GM10266 (cell line): ENCODE measurements around the gene CASR.

Experiments used
- DNase-seq: peaks from one replicate; pipeline ENCODE4 v3.0.0; 2012; ENCODE audit errors: extremely low spot score
- TF ChIP-seq, protein P1 (sequence below): IDR thresholded peaks from 2 replicates; pipeline ENCODE4 v1.5.1; 2012; ENCODE audit warnings: mild to moderate bottlenecking, low read depth; ENCODE audit not compliant: control insufficient read depth, insufficient read depth; ENCODE audit errors: missing control alignments

CASR gene

DNA sequence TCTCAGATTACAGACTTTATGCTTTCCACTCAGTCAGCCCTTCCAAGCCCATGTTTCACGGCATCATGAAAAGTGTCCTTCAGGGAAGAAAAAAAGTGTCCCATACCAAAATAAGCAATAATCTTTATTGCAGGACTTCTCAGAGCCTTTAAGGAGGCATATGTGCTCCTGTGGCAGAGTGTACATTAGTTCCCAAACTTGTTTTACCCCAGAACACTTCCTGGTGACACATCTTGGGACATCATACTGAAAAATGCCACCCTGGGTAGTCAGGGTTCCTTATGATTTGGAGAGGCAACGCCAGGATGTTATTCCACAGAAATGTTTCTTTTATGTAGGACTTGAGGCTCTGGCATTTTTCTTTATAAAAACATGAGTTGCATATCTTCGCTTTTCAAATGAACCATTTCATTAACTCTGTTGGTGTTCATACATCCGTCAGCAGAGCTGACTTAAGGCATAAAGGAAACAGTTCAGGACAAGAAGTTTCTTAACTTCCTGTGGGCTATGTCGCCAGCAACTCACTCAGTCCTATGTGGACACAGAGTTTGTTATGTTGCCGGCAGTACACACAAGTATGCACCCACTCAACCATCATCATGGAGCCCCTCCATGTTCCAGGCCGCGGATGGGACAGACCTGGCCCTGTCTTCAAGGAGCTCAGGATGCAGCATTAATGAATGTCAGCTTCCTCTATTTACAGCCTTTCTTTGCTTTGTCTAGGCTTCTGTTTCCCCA, 63.8 kb downstream of the CASR start:
- TF ChIP-seq, protein P1, sequence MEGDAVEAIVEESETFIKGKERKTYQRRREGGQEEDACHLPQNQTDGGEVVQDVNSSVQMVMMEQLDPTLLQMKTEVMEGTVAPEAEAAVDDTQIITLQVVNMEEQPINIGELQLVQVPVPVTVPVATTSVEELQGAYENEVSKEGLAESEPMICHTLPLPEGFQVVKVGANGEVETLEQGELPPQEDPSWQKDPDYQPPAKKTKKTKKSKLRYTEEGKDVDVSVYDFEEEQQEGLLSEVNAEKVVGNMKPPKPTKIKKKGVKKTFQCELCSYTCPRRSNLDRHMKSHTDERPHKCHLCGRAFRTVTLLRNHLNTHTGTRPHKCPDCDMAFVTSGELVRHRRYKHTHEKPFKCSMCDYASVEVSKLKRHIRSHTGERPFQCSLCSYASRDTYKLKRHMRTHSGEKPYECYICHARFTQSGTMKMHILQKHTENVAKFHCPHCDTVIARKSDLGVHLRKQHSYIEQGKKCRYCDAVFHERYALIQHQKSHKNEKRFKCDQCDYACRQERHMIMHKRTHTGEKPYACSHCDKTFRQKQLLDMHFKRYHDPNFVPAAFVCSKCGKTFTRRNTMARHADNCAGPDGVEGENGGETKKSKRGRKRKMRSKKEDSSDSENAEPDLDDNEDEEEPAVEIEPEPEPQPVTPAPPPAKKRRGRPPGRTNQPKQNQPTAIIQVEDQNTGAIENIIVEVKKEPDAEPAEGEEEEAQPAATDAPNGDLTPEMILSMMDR, result no peak
- no peak for DNase-seq

DNA sequence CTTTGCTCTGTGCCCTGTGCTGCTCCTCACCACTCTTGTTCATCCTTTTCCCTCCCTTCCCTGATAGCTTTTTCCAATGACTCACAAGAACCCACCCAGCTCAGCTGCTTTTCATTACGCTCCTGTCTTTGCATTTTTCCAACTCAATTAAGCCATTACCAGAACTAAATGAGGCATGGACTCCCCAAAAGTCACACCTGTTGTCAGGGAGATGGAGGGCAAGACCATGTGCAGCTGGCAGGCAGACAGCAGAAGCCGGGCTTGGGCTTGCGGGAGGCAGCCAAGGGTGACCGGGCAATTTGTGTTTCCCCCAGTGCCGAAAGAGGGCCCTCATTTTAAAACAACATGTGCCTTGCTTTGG, 64.3 kb downstream of the CASR start:
- no peak for DNase-seq
- TF ChIP-seq, protein P1, result no peak

DNA sequence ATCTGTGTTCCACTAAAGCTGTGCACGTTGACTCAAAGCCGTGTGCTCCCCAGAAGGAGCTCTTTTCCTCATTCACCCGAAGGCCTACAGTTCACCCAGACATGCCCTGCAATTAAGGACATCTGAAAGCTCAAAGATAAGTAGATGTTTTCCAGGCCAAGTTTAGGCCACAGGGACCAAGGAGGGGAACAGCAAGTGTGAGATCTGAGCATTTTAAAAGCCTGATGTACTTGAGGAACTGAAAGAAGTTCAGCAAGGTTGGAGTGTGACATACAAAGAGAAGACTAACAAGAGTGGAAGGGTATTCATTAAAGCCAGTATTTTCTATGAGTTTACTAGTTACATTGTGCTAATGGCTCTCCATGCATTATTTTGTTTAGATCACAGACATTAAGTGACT, 68.0 kb downstream of the CASR start:
- TF ChIP-seq, protein P1, result no peak
- no peak for DNase-seq

DNA sequence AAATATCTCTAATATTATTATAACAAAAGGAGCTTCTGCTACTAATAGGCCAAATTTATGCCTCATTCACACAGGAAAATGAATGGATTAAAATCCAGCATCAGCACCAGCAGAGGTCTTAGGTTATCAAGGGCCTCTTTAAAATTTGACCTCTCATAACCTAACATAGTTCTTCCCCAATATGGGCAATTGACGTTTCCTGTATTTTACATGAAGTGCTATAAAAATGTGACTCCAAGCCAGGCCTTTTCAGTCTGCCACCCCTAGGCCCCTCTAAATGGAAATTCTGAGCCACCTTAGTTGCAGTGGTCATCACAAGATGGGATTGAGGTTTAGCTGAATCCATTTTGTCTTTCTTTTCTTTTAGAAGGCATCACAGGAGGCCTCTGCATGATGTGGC, 70.1 kb downstream of the CASR start:
- TF ChIP-seq, protein P1, result no peak
- DNase-seq, result no peak

DNA sequence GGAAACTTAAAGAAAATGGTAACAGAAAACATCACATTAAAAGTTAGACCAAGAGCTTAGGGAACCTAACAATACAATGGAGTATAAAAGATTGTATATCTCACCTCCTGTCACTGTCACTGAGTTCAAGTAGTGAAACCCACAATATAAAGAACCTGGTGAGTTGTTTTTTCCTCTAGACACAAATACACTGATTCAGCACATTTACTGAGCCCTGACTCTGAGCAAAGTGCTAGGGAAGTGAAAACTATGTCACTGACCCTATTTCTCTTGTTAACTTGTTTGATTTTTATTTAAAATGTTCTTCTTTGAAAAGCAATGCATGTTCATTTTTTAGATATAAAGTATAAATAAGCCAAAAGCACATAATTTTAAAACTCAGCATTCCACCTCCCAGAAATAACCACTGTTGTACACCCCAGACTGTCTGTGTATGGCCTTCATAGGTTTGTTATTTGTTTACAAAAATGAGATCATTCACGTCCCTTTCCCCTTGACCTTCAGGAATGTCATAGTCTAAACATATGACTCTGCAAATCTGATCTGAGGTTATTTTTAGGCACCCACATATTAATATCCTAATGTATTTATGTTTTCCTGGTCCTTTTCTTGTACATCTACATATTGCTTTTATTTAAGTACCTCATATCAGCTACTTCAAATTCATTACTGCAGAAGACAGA, 72.4 kb downstream of the CASR start:
- peak; percentile 40 for DNase-seq
- TF ChIP-seq, protein P1, result no peak

DNA sequence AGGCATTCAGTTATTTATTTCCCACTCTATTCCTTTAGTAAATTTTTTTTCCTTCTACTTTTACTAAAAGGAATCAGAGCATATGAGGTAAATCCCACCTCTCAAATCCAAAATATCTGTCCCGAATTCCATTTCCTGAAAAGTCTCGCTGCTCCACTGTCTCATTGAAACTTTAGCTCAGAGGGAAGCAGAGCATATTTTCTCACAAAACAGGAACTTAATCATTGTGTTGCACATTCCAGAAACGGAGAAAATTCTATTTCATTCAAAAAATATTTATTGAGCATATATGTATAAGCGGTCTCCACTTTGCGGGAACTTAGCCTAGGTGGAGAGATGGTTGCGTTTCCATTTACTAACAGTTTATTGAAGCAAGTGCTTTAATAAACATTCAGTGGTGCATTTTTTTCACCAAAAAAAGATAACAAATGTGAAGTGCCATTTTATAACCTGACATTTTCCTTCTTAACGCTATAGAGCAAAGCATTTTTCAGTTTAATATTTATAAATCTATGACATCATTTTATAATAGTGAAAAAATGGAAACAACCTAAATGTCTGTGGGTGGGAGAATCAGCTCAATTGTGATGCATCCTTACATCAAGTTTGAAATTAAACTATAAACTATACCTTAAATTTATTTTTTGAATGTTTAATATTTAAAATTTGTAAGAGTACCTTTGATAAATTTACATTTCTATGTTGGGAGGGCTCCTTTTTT, 74.3 kb downstream of the CASR start:
- TF ChIP-seq, protein P1, result no peak
- no peak for DNase-seq
